ENCODE data around the gene COP1. TPM values are rescaled to one million over a fixed set of nuclear protein-coding genes. Genes with fewer than 3 reads are reported as not detected.

Gene COP1
- total RNA-seq, 1 experiment from 2014 or later: 36.0 TPM

DNA sequence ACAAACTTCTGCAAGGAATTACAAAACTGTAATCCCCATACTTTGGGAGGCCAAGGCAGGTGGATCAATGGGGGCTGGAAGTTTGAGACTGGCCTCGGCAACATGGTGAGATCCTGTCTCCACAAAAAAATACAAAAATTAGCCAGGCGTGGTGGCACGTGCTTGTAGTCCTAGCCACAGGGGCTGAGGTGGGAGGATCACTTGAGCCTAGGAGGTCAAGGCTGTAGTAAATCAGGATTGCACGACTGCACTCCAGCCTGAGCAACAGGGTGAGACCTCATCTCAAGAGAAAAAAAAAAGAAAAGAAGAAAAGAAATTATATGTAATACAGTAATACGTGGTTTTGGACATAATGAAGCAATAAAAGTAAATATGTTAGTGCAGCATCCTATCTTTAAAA, 138.2 kb downstream of the COP1 start:
- H3K4me1 Mint-ChIP-seq: peaks cover 17% of the 10 kb centered on the region
- CTCF ChIA-PET: interaction anchor here (1.3 kb wide), 1 partner anchor 695 kb away, joined by 3 read pairs; no protein-coding TSS in a partner anchor
- ATAC-seq (no peak; the same call in 1 of the 2 replicates), DNase-seq (ENCODE audit: low spot score) (no peak)
- no peaks in the 10 kb centered on the region for H3K9me3 Mint-ChIP-seq
- no peak overlapping the region for H3K4me3 Mint-ChIP-seq
- no peak overlapping the region for H3K27ac Mint-ChIP-seq
- 0 out of 2 replicates have a peak, but pooled peaks cover 2% of the 10 kb centered on the region for H3K36me3 Mint-ChIP-seq
- TF ChIP-seq EMX1 (CRISPR knock-in tag; IDR thresholded peaks at IDR 0.05) (no peak), ZNF232 (CRISPR knock-in tag; IDR thresholded peaks at IDR 0.05) (no peak), RELA (CRISPR knock-in tag; IDR thresholded peaks at IDR 0.05; ENCODE audit: borderline replicate concordance) (no peak), OVOL2 (CRISPR knock-in tag; IDR thresholded peaks at IDR 0.05; ENCODE audit: borderline replicate concordance) (no peak), NFATC4 (CRISPR knock-in tag; IDR thresholded peaks at IDR 0.05) (no peak), ZNF138 (CRISPR knock-in tag; conservative IDR thresholded peaks at IDR 0.05) (no peak), RORB (CRISPR knock-in tag; IDR thresholded peaks at IDR 0.05) (no peak), MXD4 (CRISPR knock-in tag; IDR thresholded peaks at IDR 0.05; ENCODE audit: borderline replicate concordance) (no peak), SMAD4 (CRISPR knock-in tag; IDR thresholded peaks at IDR 0.05) (no peak), ZBTB21 (CRISPR knock-in tag; IDR thresholded peaks at IDR 0.05; ENCODE audit: borderline replicate concordance) (no peak), CBFB (CRISPR knock-in tag; IDR thresholded peaks at IDR 0.05; ENCODE audit: low read depth) (no peak)
- TF ChIP-seq, protein P1, sequence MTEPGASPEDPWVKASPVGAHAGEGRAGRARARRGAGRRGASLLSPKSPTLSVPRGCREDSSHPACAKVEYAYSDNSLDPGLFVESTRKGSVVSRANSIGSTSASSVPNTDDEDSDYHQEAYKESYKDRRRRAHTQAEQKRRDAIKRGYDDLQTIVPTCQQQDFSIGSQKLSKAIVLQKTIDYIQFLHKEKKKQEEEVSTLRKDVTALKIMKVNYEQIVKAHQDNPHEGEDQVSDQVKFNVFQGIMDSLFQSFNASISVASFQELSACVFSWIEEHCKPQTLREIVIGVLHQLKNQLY (CRISPR knock-in tag; IDR thresholded peaks at IDR 0.05): no peak
- TF ChIP-seq, protein P2, sequence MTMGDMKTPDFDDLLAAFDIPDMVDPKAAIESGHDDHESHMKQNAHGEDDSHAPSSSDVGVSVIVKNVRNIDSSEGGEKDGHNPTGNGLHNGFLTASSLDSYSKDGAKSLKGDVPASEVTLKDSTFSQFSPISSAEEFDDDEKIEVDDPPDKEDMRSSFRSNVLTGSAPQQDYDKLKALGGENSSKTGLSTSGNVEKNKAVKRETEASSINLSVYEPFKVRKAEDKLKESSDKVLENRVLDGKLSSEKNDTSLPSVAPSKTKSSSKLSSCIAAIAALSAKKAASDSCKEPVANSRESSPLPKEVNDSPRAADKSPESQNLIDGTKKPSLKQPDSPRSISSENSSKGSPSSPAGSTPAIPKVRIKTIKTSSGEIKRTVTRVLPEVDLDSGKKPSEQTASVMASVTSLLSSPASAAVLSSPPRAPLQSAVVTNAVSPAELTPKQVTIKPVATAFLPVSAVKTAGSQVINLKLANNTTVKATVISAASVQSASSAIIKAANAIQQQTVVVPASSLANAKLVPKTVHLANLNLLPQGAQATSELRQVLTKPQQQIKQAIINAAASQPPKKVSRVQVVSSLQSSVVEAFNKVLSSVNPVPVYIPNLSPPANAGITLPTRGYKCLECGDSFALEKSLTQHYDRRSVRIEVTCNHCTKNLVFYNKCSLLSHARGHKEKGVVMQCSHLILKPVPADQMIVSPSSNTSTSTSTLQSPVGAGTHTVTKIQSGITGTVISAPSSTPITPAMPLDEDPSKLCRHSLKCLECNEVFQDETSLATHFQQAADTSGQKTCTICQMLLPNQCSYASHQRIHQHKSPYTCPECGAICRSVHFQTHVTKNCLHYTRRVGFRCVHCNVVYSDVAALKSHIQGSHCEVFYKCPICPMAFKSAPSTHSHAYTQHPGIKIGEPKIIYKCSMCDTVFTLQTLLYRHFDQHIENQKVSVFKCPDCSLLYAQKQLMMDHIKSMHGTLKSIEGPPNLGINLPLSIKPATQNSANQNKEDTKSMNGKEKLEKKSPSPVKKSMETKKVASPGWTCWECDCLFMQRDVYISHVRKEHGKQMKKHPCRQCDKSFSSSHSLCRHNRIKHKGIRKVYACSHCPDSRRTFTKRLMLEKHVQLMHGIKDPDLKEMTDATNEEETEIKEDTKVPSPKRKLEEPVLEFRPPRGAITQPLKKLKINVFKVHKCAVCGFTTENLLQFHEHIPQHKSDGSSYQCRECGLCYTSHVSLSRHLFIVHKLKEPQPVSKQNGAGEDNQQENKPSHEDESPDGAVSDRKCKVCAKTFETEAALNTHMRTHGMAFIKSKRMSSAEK (CRISPR knock-in tag; IDR thresholded peaks at IDR 0.05; ENCODE audit: borderline replicate concordance): no peak
- TF ChIP-seq, protein P3, sequence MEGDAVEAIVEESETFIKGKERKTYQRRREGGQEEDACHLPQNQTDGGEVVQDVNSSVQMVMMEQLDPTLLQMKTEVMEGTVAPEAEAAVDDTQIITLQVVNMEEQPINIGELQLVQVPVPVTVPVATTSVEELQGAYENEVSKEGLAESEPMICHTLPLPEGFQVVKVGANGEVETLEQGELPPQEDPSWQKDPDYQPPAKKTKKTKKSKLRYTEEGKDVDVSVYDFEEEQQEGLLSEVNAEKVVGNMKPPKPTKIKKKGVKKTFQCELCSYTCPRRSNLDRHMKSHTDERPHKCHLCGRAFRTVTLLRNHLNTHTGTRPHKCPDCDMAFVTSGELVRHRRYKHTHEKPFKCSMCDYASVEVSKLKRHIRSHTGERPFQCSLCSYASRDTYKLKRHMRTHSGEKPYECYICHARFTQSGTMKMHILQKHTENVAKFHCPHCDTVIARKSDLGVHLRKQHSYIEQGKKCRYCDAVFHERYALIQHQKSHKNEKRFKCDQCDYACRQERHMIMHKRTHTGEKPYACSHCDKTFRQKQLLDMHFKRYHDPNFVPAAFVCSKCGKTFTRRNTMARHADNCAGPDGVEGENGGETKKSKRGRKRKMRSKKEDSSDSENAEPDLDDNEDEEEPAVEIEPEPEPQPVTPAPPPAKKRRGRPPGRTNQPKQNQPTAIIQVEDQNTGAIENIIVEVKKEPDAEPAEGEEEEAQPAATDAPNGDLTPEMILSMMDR (IDR thresholded peaks at IDR 0.05): no peak
- TF ChIP-seq, protein P4, sequence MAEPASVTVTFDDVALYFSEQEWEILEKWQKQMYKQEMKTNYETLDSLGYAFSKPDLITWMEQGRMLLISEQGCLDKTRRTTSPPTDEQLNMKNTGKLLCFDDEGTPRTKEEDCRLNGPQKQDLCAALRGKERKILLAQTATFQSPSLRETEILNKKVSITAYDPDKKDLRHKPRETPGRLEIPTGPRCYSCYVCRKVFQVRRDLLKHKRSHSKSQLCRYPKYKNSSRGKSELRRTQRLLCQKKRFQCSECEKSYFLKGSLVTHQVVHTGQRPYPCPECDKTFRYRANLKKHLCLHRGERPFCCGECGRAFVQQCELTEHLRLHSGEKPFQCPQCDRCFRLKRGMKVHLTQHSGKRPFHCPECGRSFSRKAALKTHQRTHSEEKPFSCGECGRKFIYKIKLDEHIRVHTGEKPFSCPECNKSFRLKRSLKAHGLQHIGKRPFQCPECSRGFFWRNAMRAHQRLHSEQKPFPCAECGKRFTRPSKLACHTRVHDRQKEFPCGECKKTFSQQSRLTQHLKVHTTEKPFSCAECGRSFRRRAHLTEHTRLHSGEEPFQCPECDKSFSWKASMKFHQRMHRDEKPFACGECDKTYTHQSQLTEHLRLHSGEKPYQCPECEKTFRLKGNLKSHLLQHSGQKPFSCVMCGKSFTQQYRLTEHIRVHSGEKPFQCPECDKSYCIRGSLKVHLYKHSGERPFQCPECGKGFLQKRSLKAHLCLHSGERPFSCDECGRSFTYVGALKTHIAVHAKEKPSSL (CRISPR knock-in tag; conservative IDR thresholded peaks at IDR 0.05): no peak
- TF ChIP-seq, protein P5, sequence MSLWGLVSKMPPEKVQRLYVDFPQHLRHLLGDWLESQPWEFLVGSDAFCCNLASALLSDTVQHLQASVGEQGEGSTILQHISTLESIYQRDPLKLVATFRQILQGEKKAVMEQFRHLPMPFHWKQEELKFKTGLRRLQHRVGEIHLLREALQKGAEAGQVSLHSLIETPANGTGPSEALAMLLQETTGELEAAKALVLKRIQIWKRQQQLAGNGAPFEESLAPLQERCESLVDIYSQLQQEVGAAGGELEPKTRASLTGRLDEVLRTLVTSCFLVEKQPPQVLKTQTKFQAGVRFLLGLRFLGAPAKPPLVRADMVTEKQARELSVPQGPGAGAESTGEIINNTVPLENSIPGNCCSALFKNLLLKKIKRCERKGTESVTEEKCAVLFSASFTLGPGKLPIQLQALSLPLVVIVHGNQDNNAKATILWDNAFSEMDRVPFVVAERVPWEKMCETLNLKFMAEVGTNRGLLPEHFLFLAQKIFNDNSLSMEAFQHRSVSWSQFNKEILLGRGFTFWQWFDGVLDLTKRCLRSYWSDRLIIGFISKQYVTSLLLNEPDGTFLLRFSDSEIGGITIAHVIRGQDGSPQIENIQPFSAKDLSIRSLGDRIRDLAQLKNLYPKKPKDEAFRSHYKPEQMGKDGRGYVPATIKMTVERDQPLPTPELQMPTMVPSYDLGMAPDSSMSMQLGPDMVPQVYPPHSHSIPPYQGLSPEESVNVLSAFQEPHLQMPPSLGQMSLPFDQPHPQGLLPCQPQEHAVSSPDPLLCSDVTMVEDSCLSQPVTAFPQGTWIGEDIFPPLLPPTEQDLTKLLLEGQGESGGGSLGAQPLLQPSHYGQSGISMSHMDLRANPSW (CRISPR knock-in tag; conservative IDR thresholded peaks at IDR 0.05; ENCODE audit: low read depth): no peak
- TF ChIP-seq, protein P6, sequence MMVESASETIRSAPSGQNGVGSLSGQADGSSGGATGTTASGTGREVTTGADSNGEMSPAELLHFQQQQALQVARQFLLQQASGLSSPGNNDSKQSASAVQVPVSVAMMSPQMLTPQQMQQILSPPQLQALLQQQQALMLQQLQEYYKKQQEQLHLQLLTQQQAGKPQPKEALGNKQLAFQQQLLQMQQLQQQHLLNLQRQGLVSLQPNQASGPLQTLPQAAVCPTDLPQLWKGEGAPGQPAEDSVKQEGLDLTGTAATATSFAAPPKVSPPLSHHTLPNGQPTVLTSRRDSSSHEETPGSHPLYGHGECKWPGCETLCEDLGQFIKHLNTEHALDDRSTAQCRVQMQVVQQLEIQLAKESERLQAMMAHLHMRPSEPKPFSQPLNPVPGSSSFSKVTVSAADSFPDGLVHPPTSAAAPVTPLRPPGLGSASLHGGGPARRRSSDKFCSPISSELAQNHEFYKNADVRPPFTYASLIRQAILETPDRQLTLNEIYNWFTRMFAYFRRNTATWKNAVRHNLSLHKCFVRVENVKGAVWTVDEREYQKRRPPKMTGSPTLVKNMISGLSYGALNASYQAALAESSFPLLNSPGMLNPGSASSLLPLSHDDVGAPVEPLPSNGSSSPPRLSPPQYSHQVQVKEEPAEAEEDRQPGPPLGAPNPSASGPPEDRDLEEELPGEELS (CRISPR knock-in tag; IDR thresholded peaks at IDR 0.05): no peak
- POLR2A ChIA-PET: no interaction called here
- H3K27me3 Mint-ChIP-seq (ENCODE audit: low read depth): no peaks in the 10 kb centered on the region
